Activated CD8-positive, alpha-beta T cell treated with anti-CD3 and anti-CD28 coated beads for 36 hours (primary cell): Measurements from ENCODE around the gene PPARG. TPM values are rescaled to one million over a fixed set of nuclear protein-coding genes. Genes with fewer than 3 reads are reported as not detected.
"Not testable (repeated sequence)": the region's sequence is repeated elsewhere in the genome, so short reads cannot be mapped to it uniquely, and the experiment has no call there.

Experiments
- ATAC-seq: fragments of 200-7000 bp; cut with Tn5 transposase; one replicate; pipeline ENCODE4 v1.10.0; 2021; ENCODE audit warnings: mild to moderate bottlenecking, moderate library complexity
- CTCF ChIA-PET: fragments of 350-600 bp; sonication (Branson Sonifier 250); formaldehyde crosslinking; loops from one replicate; lab custom pipeline; 2021; ENCODE audit warnings: antibody characterized with exemption; lab: Charles Lee
- POLR2A ChIA-PET: fragments of 350-600 bp; sonication (Branson Sonifier 250); formaldehyde crosslinking; loops from one replicate; lab custom pipeline; 2021; ENCODE audit warnings: antibody characterized with exemption; lab: Charles Lee
- DNase-seq: peaks from one replicate; pipeline ENCODE4 v3.0.0-alpha.2; 2020
- H3K27ac Mint-ChIP-seq: one replicate; pipeline ENCODE4 v1.8.0; 2021; ENCODE audit warnings: mild to moderate bottlenecking, mixed read lengths
- H3K27me3 Mint-ChIP-seq: one replicate; pipeline ENCODE4 v1.8.0; 2021; ENCODE audit warnings: mixed read lengths
- H3K36me3 Mint-ChIP-seq: one replicate; pipeline ENCODE4 v1.8.0; 2021; ENCODE audit warnings: low read depth, mixed read lengths
- H3K4me1 Mint-ChIP-seq: one replicate; pipeline ENCODE4 v1.8.0; 2021; ENCODE audit warnings: low read depth, mixed read lengths
- H3K4me3 Mint-ChIP-seq: one replicate; pipeline ENCODE4 v1.8.0; 2021; ENCODE audit warnings: mild to moderate bottlenecking, moderate library complexity, mixed read lengths
- H3K9me3 Mint-ChIP-seq: one replicate; pipeline ENCODE4 v1.8.0; 2021; ENCODE audit warnings: mixed read lengths
- intact Hi-C: fragments of 100-400 bp; cut with micrococcal nuclease; formaldehyde crosslinking; loops from one replicate; pipeline ENCODE4 v1.10.0; 2022
- total RNA-seq, 2 experiments: library from RNA; stranded (reverse); gene quantifications; one replicate each; pipeline ENCODE4 v1.2.3, GENCODE V29; 2021
- TF ChIP-seq, protein P1 (sequence below): fragments of 200-600 bp; IDR thresholded peaks from one replicate; pipeline ENCODE4 v1.8.0; 2022; ENCODE audit warnings: antibody characterized with exemption, mild to moderate bottlenecking

PPARG gene
- total RNA-seq, 2 experiments from 2014 or later, result 0.41 to 0.63 TPM

GRCh38 chr3:12465151-12465835 lies 176.4 kb downstream of the PPARG start:
- no peak for DNase-seq
- no peak for ATAC-seq
- Mint-ChIP-seq H3K27ac (no peak overlapping the region), H3K27me3 (no peaks in the 10 kb centered on the region), H3K4me3 (no peak overlapping the region), H3K36me3 (no peaks in the 10 kb centered on the region), H3K4me1 (peaks cover 18% of the 10 kb centered on the region), H3K9me3 (no peaks in the 10 kb centered on the region)
- TF ChIP-seq, protein P1, sequence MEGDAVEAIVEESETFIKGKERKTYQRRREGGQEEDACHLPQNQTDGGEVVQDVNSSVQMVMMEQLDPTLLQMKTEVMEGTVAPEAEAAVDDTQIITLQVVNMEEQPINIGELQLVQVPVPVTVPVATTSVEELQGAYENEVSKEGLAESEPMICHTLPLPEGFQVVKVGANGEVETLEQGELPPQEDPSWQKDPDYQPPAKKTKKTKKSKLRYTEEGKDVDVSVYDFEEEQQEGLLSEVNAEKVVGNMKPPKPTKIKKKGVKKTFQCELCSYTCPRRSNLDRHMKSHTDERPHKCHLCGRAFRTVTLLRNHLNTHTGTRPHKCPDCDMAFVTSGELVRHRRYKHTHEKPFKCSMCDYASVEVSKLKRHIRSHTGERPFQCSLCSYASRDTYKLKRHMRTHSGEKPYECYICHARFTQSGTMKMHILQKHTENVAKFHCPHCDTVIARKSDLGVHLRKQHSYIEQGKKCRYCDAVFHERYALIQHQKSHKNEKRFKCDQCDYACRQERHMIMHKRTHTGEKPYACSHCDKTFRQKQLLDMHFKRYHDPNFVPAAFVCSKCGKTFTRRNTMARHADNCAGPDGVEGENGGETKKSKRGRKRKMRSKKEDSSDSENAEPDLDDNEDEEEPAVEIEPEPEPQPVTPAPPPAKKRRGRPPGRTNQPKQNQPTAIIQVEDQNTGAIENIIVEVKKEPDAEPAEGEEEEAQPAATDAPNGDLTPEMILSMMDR, result no peak
- CTCF ChIA-PET, result no interaction called here
- intact Hi-C loops, result no loop called here
- POLR2A ChIA-PET, result no interaction called here

- DNase-seq, result no peak
- H3K4me3 Mint-ChIP-seq, result no peak overlapping the region
- H3K36me3 Mint-ChIP-seq, result no peaks in the 10 kb centered on the region
- H3K4me1 Mint-ChIP-seq, result peaks cover 16% of the 10 kb centered on the region
- TF ChIP-seq, protein P1, result no peak
- ChIA-PET POLR2A (no interaction called here), CTCF (no interaction called here)
- H3K27me3 Mint-ChIP-seq, result no peaks in the 10 kb centered on the region
- no peaks in the 10 kb centered on the region for H3K9me3 Mint-ChIP-seq
- H3K27ac Mint-ChIP-seq, result no peak overlapping the region
- no peak for ATAC-seq
- intact Hi-C loops, result no loop called here
Observed at GRCh38 chr3:12465836-12466225, 177.0 kb downstream of the PPARG start.

DNA sequence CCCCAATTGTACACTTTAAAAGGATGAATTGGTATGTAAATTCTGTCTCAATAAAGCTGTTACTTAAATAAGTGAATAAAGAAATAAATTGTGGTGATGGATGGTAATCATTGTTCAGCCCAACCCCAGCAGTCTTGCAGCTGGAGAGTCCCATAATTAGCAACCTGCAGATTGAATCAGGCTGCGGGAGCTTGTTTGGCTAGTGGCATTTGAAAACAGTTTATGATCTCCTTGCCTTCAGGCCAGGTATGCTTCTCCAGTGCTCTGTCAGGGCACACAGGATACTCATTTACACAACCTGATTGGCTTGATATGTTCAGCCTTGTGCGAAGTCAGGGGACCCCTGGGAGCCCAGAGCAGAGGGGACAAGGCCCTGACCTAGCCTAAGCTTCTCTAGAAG lies 178.9 kb downstream of the PPARG start:
- H3K27ac Mint-ChIP-seq, result no peak overlapping the region
- intact Hi-C loops, result no loop called here
- no peaks in the 10 kb centered on the region for H3K27me3 Mint-ChIP-seq
- ChIA-PET POLR2A (no interaction called here), CTCF (interaction anchor here (1.0 to 1.5 kb wide), 2 partner anchors 12 to 330 kb away, joined by 3 to 5 read pairs; no protein-coding TSS in a partner anchor)
- peaks cover 18% of the 10 kb centered on the region for H3K4me1 Mint-ChIP-seq
- ATAC-seq (no peak), DNase-seq (no peak)
- H3K36me3 Mint-ChIP-seq, result no peaks in the 10 kb centered on the region
- TF ChIP-seq, protein P1, result no peak
- H3K9me3 Mint-ChIP-seq, result no peaks in the 10 kb centered on the region
- no peak overlapping the region for H3K4me3 Mint-ChIP-seq

DNA sequence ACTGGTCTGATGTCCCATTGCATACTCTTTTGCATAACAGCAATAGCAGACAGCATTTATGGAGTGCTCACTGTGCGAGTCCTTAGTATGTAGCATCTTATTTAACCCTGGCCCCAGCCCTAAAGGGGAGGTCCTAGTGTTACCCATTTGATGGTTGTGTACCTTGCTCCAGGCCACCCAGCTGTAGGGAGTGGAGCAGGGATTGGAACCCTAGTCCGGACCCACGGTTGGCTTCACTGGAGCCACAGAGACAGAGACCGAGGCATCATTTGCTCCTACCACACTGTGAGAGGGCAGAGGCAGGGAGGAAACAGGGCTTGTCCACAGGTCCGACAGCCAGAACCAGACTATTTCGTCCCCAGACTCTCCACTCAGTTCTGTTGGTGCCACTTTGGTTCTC lies 179.4 kb downstream of the PPARG start:
- peaks cover 15% of the 10 kb centered on the region for H3K4me1 Mint-ChIP-seq
- ChIA-PET CTCF (interaction anchor here (1.0 to 1.5 kb wide), 2 partner anchors 12 to 330 kb away, joined by 3 to 5 read pairs; no protein-coding TSS in a partner anchor), POLR2A (no interaction called here)
- TF ChIP-seq, protein P1, result no peak
- intact Hi-C loops, result no loop called here
- no peaks in the 10 kb centered on the region for H3K36me3 Mint-ChIP-seq
- H3K27me3 Mint-ChIP-seq, result no peaks in the 10 kb centered on the region
- ATAC-seq (no peak), DNase-seq (no peak)
- no peaks in the 10 kb centered on the region for H3K9me3 Mint-ChIP-seq
- H3K27ac Mint-ChIP-seq, result no peak overlapping the region
- no peak overlapping the region for H3K4me3 Mint-ChIP-seq

GRCh38 chr3:12468757-12469156 lies 179.9 kb downstream of the PPARG start:
- no peak for ATAC-seq
- Mint-ChIP-seq H3K27me3 (no peaks in the 10 kb centered on the region), H3K36me3 (no peaks in the 10 kb centered on the region), H3K27ac (no peak overlapping the region), H3K4me3 (no peak overlapping the region), H3K9me3 (no peaks in the 10 kb centered on the region), H3K4me1 (peaks cover 15% of the 10 kb centered on the region)
- ChIA-PET POLR2A (no interaction called here), CTCF (interaction anchor here (1.5 to 3.9 kb wide), 2 partner anchors 11 to 331 kb away, joined by 3 to 24 read pairs; no protein-coding TSS in a partner anchor)
- no peak for DNase-seq
- TF ChIP-seq, protein P1, result no peak
- intact Hi-C loops, result no loop called here

- H3K4me1 Mint-ChIP-seq, result peaks cover 15% of the 10 kb centered on the region
- ATAC-seq, DNase-seq, H3K36me3 Mint-ChIP-seq, H3K9me3 Mint-ChIP-seq, H3K27me3 Mint-ChIP-seq, H3K27ac Mint-ChIP-seq, H3K4me3 Mint-ChIP-seq, intact Hi-C loops: not testable (repeated sequence)
- ChIA-PET CTCF (interaction anchor here (3.9 kb wide), 1 partner anchor 10 kb away, joined by 24 read pairs; no protein-coding TSS in a partner anchor), POLR2A (interaction anchor here (1.0 kb wide), 1 partner anchor 15 kb away, joined by 8 read pairs; the partner anchor contains the start of gene TSEN2)
Observed at GRCh38 chr3:12469222-12469621, 180.4 kb downstream of the PPARG start.
